GM12878 (cell line): ENCODE data around the gene AAMP.

Experiments
- CEBPB ChIP-seq, 2 experiments: fragments of 150-350 bp in 1 of 2; IDR thresholded peaks; 2 replicates each; pipeline ENCODE4 v1.6.1; 2012 to 2014; ENCODE audit warnings: low read depth in 2 of 2, low read length in 2 of 2, borderline replicate concordance in 1 of 2, inconsistent platforms in 1 of 2
- CTCF ChIP-seq, 3 experiments: IDR thresholded peaks in 2 of 3; conservative IDR thresholded peaks in 1 of 3; 2 replicates each; pipeline ENCODE4 v1.5.1; 2011; ENCODE audit warnings: low read depth in 3 of 3, low read length in 3 of 3, mild to moderate bottlenecking in 3 of 3, control low read depth in 2 of 3, moderate library complexity in 2 of 3, inconsistent platforms in 1 of 3, mixed read lengths in 1 of 3; ENCODE audit not compliant: control insufficient read depth in 2 of 3, insufficient read depth in 1 of 3; ENCODE audit errors: extremely low read depth in 1 of 3
- ESRRA ChIP-seq: IDR thresholded peaks from 2 replicates; pipeline ENCODE4 v1.6.1; 2012; ENCODE audit warnings: mild to moderate bottlenecking, low read length, improper control_type of control experiment
- MAX ChIP-seq: IDR thresholded peaks from 2 replicates; pipeline ENCODE4 v1.6.1; 2012; ENCODE audit warnings: low read depth, low read length, improper control_type of control experiment
- NR2C2 ChIP-seq: IDR thresholded peaks from 2 replicates; pipeline ENCODE4 v1.6.1; 2011; ENCODE audit warnings: borderline replicate concordance, low read depth; ENCODE audit not compliant: control insufficient read depth, insufficient read length
- PAX8 ChIP-seq: fragments of 450-650 bp; IDR thresholded peaks from 2 replicates; pipeline ENCODE4 v1.6.1; 2017; ENCODE audit warnings: mild to moderate bottlenecking, moderate library complexity
- PBX3 ChIP-seq: IDR thresholded peaks from 2 replicates; pipeline ENCODE4 v1.6.1; 2011; ENCODE audit warnings: mild to moderate bottlenecking, low read depth, low read length, moderate library complexity; ENCODE audit not compliant: insufficient replicate concordance
- POLR2AphosphoS5 ChIP-seq: IDR thresholded peaks from 2 replicates; pipeline ENCODE4 v1.6.1; 2011; ENCODE audit warnings: mild to moderate bottlenecking, low read length, inconsistent platforms
- RFX5 ChIP-seq: IDR thresholded peaks from 2 replicates; pipeline ENCODE4 v1.6.1; 2011; ENCODE audit warnings: low read depth, low read length, improper control_type of control experiment
- SRF ChIP-seq, 2 experiments: IDR thresholded peaks; 2 replicates each; pipeline ENCODE4 v1.6.1; 2011; ENCODE audit warnings: low read depth in 2 of 2, low read length in 2 of 2, mild to moderate bottlenecking in 1 of 2, moderate library complexity in 1 of 2
- SUZ12 ChIP-seq: fragments of 200-600 bp; sonication (generic); IDR thresholded peaks from one replicate; pipeline ENCODE4 v1.6.1; 2018; ENCODE audit warnings: antibody characterized with exemption, mild to moderate bottlenecking; ENCODE audit not compliant: unreplicated experiment
- TCF12 ChIP-seq: IDR thresholded peaks from 2 replicates; pipeline ENCODE4 v1.6.1; 2011; ENCODE audit warnings: low read depth, mild to moderate bottlenecking, low read length
- ZNF384 ChIP-seq: IDR thresholded peaks from 2 replicates; pipeline ENCODE4 v1.6.1; 2012; ENCODE audit warnings: low read depth, mild to moderate bottlenecking, low read length, improper control_type of control experiment, borderline replicate concordance
- TF ChIP-seq, protein P1 (sequence below): fragments of 450-650 bp; IDR thresholded peaks from 2 replicates; pipeline ENCODE4 v1.6.1; 2016; ENCODE audit warnings: mild to moderate bottlenecking

GRCh38 chr2:218234521-218234920 lies 35.4 kb downstream of the AAMP start:
- TF ChIP-seq MAX: no peak
- TF ChIP-seq PBX3: no peak
- no peak for TF ChIP-seq TCF12
- TF ChIP-seq PAX8: no peak
- no peak for TF ChIP-seq SUZ12
- no peak for TF ChIP-seq CEBPB (IDR thresholded peaks at IDR 0.05; ENCODE audit: borderline replicate concordance in 1 of 2, low read depth in 2 of 2, low read length in 2 of 2)
- TF ChIP-seq SRF (IDR thresholded peaks at IDR 0.05; ENCODE audit: low read depth in 2 of 2, low read length in 2 of 2): no peak
- no peak for TF ChIP-seq RFX5
- no peak for TF ChIP-seq NR2C2
- TF ChIP-seq POLR2AphosphoS5: no peak
- TF ChIP-seq CTCF (IDR thresholded peaks at IDR 0.05 in 2 of 3, conservative IDR thresholded peaks at IDR 0.05 in 1 of 3; ENCODE audit: control insufficient read depth in 2 of 3, extremely low read depth in 1 of 3, insufficient read depth in 1 of 3, low read depth in 3 of 3, low read length in 3 of 3): no peak
- no peak for TF ChIP-seq ESRRA
- TF ChIP-seq ZNF384: no peak
- TF ChIP-seq, protein P1, sequence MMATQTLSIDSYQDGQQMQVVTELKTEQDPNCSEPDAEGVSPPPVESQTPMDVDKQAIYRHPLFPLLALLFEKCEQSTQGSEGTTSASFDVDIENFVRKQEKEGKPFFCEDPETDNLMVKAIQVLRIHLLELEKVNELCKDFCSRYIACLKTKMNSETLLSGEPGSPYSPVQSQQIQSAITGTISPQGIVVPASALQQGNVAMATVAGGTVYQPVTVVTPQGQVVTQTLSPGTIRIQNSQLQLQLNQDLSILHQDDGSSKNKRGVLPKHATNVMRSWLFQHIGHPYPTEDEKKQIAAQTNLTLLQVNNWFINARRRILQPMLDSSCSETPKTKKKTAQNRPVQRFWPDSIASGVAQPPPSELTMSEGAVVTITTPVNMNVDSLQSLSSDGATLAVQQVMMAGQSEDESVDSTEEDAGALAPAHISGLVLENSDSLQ: no peak
